ENCODE results near the gene EEF2K.

EEF2K gene

DNA sequence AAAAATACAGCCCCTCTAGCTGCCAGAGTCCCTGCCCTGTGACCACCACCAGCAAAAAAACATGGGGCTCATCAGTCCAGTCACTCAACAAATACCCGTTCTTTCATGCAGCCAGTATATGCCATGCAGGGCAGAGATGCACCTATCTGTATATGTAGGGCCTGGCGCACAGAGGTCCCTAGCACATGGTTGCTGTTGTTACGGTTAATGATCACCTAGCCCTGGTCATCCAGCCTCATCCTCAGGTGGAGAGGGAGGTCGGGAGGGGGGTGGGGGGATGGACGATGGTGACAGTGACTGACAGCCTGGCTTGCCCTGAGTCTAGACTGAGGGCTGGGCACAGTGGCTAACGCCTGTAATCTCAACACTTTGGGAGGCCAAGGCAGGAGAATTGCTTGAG, 42.3 kb upstream of the EEF2K start:
- TF ChIP-seq FOXP2 (optimal IDR thresholded peaks at IDR 0.05; ENCODE audit: borderline replicate concordance, extremely low read depth, extremely low read length, insufficient read depth) (no peak), SIN3A (IDR thresholded peaks at IDR 0.05; ENCODE audit: borderline replicate concordance, insufficient read depth, low read length) (no peak), TAF1 (IDR thresholded peaks at IDR 0.05; ENCODE audit: borderline replicate concordance, insufficient read depth, low read length) (no peak)
- TF ChIP-seq, protein P1, sequence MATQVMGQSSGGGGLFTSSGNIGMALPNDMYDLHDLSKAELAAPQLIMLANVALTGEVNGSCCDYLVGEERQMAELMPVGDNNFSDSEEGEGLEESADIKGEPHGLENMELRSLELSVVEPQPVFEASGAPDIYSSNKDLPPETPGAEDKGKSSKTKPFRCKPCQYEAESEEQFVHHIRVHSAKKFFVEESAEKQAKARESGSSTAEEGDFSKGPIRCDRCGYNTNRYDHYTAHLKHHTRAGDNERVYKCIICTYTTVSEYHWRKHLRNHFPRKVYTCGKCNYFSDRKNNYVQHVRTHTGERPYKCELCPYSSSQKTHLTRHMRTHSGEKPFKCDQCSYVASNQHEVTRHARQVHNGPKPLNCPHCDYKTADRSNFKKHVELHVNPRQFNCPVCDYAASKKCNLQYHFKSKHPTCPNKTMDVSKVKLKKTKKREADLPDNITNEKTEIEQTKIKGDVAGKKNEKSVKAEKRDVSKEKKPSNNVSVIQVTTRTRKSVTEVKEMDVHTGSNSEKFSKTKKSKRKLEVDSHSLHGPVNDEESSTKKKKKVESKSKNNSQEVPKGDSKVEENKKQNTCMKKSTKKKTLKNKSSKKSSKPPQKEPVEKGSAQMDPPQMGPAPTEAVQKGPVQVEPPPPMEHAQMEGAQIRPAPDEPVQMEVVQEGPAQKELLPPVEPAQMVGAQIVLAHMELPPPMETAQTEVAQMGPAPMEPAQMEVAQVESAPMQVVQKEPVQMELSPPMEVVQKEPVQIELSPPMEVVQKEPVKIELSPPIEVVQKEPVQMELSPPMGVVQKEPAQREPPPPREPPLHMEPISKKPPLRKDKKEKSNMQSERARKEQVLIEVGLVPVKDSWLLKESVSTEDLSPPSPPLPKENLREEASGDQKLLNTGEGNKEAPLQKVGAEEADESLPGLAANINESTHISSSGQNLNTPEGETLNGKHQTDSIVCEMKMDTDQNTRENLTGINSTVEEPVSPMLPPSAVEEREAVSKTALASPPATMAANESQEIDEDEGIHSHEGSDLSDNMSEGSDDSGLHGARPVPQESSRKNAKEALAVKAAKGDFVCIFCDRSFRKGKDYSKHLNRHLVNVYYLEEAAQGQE (IDR thresholded peaks at IDR 0.05; ENCODE audit: insufficient read depth in 1 of 2, low read depth in 2 of 2, low read length in 2 of 2) = no peak

DNA sequence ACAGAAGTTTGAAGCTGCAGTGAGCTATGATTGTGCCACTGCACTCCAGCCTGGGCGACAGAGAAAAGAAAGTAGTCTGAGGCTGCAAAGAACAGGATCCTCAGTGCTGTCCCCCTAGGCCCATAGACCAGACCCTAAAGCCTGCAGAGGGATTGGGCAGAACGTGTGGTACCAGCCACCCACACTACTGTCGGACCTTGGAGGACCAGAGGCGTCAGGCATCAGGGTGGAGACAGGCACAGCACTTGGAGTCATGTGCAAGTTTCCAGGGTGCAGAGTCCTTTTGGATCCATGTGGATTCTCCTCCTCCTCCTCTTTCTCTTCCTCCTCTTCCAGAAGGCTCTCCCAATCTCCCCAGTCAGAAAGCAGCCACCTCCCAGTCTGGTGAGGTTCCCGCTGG, 41.6 kb upstream of the EEF2K start:
- TF ChIP-seq TAF1 (IDR thresholded peaks at IDR 0.05; ENCODE audit: borderline replicate concordance, insufficient read depth, low read length) = no peak
- TF ChIP-seq FOXP2 (optimal IDR thresholded peaks at IDR 0.05; ENCODE audit: borderline replicate concordance, extremely low read depth, extremely low read length, insufficient read depth) = no peak
- TF ChIP-seq SIN3A (IDR thresholded peaks at IDR 0.05; ENCODE audit: borderline replicate concordance, insufficient read depth, low read length) = no peak
- TF ChIP-seq, protein P1 (IDR thresholded peaks at IDR 0.05; ENCODE audit: insufficient read depth in 1 of 2, low read depth in 2 of 2, low read length in 2 of 2) = no peak
- TF ChIP-seq POLR2AphosphoS5 (IDR thresholded peaks at IDR 0.05; ENCODE audit: low read depth, low read length) = no peak

DNA sequence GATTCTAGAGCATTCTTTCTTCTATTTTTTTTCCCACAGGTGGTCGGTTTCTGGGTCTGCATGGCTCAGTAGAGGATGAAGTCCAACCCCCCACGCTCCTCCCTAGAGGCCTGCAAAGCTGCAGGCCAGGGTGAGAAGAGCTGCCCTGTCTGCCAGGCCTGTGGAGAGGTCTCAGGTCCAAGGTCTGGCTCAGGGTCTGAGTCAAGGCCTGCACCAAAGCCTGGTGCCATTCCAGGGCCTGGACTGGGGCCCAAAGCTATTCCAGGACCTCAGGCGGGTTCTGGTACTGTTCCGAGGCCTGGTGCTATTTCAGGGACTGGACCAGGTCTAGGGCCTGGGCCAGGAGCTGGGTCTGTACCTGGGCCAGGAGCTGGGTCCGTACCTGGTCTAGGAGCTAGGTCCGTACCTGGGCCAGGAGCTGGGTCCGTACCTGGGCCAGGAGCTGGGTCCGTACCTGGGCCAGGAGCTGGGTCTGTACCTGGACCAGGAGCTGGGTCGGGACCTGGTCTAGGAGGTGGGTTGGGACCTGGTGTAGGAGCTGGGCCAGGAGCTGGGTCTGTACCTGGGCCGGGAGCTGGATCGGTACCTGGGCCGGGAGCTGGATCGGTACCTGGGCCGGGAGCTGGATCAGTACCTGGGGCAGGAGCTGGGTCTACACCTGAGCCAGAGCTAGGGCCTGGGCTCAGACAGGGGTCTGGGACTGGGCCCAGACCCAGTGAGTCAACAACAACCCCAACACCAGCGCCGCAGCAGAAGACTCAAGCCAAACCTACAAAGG, 40.4 kb upstream of the EEF2K start:
- TF ChIP-seq FOXP2 (optimal IDR thresholded peaks at IDR 0.05; ENCODE audit: borderline replicate concordance, extremely low read depth, extremely low read length, insufficient read depth) = no peak
- no peak for TF ChIP-seq SIN3A (IDR thresholded peaks at IDR 0.05; ENCODE audit: borderline replicate concordance, insufficient read depth, low read length)
- no peak for TF ChIP-seq POLR2AphosphoS5 (IDR thresholded peaks at IDR 0.05; ENCODE audit: low read depth, low read length)
- TF ChIP-seq, protein P1 (IDR thresholded peaks at IDR 0.05; ENCODE audit: insufficient read depth in 1 of 2, low read depth in 2 of 2, low read length in 2 of 2) = no peak

DNA sequence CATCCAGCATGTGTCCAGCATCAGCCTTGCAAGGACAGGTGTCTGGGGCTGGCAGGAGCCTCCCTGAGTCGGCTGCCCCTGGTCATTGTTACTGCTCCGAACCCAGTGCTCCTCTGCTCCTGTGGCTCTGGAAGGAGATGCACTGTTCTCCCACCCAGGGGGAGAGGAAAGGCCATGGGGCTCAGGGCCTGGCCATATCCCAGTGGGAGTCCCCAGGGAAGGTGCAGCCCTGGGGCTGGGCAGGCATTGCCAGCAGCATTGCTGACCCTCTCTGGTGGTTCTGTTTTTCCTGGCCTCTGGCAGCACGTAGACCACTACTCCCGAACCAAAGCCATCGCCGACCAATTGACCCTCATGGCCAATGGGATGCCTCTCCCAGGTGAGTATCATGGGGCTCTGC, 34.1 kb upstream of the EEF2K start:
- TF ChIP-seq, protein P1 (IDR thresholded peaks at IDR 0.05; ENCODE audit: insufficient read depth in 1 of 2, low read depth in 2 of 2, low read length in 2 of 2) = no peak
- TF ChIP-seq TAF1 (IDR thresholded peaks at IDR 0.05; ENCODE audit: borderline replicate concordance, insufficient read depth, low read length) = no peak
- no peak for TF ChIP-seq FOXP2 (optimal IDR thresholded peaks at IDR 0.05; ENCODE audit: borderline replicate concordance, extremely low read depth, extremely low read length, insufficient read depth)
- no peak for TF ChIP-seq SIN3A (IDR thresholded peaks at IDR 0.05; ENCODE audit: borderline replicate concordance, insufficient read depth, low read length)
- no peak for TF ChIP-seq POLR2AphosphoS5 (IDR thresholded peaks at IDR 0.05; ENCODE audit: low read depth, low read length)
